Measurements from ENCODE around the gene CYP4V2.

- no peak for TF ChIP-seq RAD21 (conservative IDR thresholded peaks at IDR 0.05)
- TF ChIP-seq CTCF (IDR thresholded peaks at IDR 0.05; ENCODE audit: poor library complexity, severe bottlenecking): no peak
- no peak for TF ChIP-seq EZH2 (IDR thresholded peaks at IDR 0.05; ENCODE audit: borderline replicate concordance, insufficient read depth, low read length, poor library complexity, severe bottlenecking)
- no peak for TF ChIP-seq POLR2AphosphoS5 (IDR thresholded peaks at IDR 0.05)
- no peak for TF ChIP-seq TAF1 (IDR thresholded peaks at IDR 0.05; ENCODE audit: low read depth)
- no peak for TF ChIP-seq SMC3 (conservative IDR thresholded peaks at IDR 0.05; ENCODE audit: poor library complexity)
- TF ChIP-seq EP300 (conservative IDR thresholded peaks at IDR 0.05; ENCODE audit: poor library complexity, severe bottlenecking): no peak
- TF ChIP-seq MXI1 (conservative IDR thresholded peaks at IDR 0.05; ENCODE audit: poor library complexity, severe bottlenecking): no peak
Observed at GRCh38 chr4:186241616-186242015, 50.2 kb downstream of the CYP4V2 start.
